Erythroblast (primary cell): Measurements from ENCODE around the gene TMC8.

Experiments
- GATA1 ChIP-seq: IDR thresholded peaks from 2 replicates; pipeline ENCODE4 v1.6.1; 2011; ENCODE audit warnings: low read depth, mild to moderate bottlenecking, control low read depth, low read length, moderate library complexity
- POLR2A ChIP-seq: IDR thresholded peaks from 2 replicates; pipeline ENCODE4 v1.6.1; 2011; ENCODE audit warnings: mild to moderate bottlenecking, low read length

DNA sequence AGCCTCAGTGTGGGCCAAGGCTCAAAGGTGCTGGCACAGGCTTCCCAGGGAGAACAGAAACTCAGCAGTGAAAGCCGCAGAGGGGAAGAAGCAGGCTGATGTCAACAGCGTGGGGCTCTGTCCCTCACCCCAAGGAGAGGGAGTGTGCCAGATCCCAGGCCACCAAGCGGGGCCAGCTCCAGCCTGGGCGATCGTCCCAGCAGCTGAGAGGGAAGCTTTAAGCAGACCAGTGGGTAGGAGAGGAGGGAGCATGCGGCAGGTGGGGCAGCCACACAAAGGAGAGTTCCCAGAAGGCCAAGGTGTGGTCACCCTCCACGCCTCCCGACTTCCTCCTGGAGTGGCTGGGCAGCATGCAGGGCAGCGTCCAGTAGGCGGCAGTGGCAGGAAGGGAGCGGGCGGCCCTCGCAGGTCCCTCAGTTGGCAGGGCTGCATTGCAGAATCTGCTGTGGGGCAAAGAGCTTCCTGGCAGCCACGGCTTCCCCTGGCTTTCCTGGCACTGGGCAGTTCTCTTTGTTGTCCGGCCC, 43.8 kb downstream of the TMC8 start:
- TF ChIP-seq POLR2A (no peak), GATA1 (no peak)
